Activated CD4-positive, alpha-beta T cell treated with anti-CD3 and anti-CD28 coated beads, Interleukin-10, Interleukin-2, amounts not matched to agents 100 ng/mL and 50 ng/mL, durations not matched to agents 16 hours and 8 hours (primary cell): ENCODE data around the gene GTF2IRD2.
"Not testable (repeated sequence)": the region's sequence is repeated elsewhere in the genome, so short reads cannot be mapped to it uniquely, and the experiment has no call there.

Experiments used
- DNase-seq: peaks from one replicate; pipeline ENCODE4 v3.0.0-alpha.2; 2020

Gene GTF2IRD2

DNA sequence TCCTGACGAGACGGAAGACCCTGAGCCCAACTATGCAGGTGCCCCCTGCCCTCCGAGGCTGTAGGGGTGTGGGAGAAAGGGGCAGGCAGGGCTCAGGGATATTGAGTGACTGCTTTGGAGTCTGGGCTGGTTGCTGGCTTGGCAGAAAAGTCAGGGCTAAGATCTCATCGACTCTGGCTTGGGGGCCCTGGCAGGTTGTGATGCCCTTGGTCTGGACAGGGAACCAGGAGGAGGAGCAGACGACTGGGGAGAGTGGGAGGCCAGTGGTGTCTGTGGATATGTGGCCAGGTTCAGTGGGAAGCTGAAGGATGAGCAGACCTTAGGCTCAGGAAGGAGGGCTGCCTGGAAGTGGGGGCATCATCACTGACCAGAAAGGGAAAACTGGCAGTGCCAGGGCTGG is 67.8 kb downstream of the GTF2IRD2 start:
- DNase-seq: not testable (repeated sequence)

- DNase-seq: not testable (repeated sequence)
Observed at GRCh38 chr7:74781746-74782145, 69.7 kb downstream of the GTF2IRD2 start.

- not testable (repeated sequence) for DNase-seq
Observed at GRCh38 chr7:74779053-74779452, 72.4 kb downstream of the GTF2IRD2 start.

DNA sequence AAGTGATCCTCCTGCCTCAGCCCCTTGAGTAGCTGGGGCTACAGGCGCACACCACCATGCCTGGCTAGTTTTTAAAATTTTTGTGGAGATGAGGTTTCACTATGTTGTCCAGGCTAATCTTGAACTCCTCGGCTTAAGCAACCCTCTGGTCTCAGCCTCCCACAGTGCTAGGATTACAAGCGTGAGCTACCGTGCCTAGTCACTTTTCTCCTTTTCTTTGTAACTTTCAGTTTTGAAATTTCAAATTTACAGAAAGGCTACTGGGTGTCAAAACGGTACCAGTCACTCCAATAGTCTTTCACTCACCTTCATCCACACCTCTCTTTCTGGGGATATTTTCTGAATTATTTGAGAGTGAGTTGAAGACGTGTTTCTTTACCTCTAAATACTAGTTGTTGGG is 76.3 kb downstream of the GTF2IRD2 start:
- not testable (repeated sequence) for DNase-seq

DNA sequence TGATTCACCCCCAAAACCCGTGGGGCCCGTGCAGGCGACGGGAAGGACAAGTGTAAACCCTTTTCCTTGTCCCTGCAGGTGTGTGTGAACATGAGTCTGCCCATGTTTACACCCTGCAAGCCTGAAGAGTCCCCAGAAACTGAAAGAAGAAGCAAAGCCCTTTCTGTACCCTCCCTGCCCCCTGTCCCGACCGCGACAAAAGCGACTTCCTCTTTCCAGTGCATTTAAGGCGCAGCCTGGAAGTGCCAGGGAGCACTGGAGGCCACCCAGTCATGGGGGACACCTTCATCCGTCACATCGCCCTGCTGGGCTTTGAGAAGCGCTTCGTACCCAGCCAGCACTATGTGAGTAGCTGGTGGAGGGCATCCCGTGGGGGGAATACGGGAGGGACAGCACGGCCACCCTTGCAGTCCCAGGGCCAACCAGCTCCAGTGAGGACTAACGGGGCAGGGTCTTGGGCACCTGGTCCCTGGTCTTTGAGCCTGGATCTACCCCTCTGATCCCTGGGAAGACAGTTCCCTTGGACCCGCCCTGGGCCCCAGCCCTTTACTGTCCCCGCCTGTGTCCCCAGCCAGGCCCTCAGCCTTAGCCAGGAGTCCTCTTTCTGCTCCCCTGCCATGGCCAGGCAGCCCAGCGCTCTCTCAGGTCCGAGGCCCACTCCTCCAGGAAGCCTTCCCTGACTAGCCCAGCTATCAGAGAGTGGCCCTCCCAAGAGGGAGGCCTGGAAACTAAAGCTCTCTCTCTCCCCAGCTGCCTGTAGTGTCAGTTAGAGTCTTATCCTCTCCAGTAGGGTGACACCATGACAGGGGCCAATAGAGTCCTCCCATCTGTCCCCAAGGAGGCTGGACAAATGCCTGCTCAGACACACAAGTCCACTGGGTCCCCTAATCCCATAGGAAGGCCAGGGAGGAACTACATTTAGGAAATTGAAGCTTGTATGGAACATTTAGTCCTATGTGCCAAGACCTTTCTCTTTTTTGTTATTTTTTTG is 77.3 kb downstream of the GTF2IRD2 start, which contains the start of gene NCF1:
Gene NCF1 (plus strand): TSS at position 252 of the 991 bp plus-strand sequence. CDS start 21 bp downstream, at position 273.
- not testable (repeated sequence) for DNase-seq

DNA sequence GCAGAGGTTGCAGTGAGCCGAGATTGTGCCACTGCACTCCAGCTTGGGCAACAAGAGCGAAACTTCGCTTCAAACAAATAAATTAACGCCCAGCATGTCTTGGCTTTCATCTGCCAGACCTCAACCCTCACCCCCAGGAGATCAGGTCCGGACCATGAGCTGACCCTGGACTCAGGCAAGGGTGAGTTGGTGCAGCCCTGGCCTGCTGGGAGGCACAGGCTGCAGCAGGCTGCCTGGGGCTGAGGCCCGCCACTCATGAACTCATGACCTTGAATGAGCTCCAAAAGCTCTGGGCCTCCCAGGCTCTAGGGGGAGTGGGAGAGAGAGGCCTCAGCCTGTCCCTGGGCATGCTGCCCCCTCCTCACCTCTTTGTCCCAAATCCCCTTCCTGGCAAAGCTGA is 79.3 kb downstream of the GTF2IRD2 start:
- not testable (repeated sequence) for DNase-seq

DNA sequence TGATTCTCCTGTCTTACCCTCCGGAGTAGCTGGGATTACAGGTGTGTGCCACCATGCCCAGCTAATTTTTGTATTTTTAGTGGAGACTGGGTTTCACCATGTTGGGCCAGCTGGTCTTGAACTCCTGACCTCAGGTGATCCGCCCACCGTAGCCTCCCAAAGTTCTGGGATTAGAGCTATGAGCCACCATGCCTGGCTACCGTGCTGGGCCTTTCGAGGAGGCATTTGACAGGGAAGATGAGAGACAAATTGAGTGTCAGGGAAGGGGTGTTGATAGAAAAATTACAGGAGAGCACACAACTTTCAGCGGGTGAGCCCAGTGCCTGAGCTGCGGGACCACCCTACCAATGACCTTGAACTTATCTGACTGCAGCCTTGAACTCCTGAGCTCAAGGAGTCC is 81.3 kb downstream of the GTF2IRD2 start:
- not testable (repeated sequence) for DNase-seq

DNA sequence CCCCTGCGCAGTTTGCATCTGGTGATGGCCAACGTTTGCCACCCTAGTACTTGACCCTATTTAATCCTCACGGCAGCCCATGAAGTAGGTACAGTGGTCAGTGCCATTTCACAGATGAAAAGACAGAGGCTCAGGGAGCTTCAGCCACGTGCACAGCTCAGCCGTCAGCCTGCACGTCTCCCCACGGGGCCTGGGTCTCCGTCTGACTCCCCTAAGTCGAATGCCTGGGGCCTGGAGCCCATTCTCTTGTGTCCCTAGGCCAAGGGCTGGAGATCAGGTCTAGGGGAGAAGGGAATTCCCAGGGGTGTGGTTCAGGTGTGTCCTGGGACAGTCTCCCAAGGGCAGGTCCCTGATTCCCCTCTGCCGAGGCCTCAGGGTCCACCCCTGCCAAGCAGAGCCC is 84.4 kb downstream of the GTF2IRD2 start:
- DNase-seq: not testable (repeated sequence)

DNA sequence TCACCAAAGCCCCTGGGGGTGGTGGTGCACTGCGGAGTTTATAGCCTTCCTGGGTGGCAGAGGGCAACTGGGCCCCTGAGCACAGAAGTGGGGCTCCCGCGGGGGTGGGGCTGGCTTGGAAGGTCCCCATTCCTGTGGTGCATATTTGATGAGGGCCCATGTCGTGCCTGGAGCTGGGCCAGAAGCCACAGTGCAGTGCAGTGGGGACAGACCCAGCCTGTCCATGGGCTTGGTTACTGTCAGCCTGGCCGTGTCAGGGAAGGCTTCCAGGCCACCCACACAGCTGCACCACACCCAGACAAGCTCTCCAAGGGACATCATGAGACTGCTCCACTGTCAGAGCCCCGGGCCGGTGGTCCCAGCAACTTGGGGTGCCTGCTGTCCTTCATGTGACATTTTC is 84.9 kb downstream of the GTF2IRD2 start:
- not testable (repeated sequence) for DNase-seq

GRCh38 chr7:74765205-74765918 is 86.0 kb downstream of the GTF2IRD2 start:
- DNase-seq: not testable (repeated sequence)

- DNase-seq: not testable (repeated sequence)
Observed at GRCh38 chr7:74758982-74759381, 92.4 kb downstream of the GTF2IRD2 start.

DNA sequence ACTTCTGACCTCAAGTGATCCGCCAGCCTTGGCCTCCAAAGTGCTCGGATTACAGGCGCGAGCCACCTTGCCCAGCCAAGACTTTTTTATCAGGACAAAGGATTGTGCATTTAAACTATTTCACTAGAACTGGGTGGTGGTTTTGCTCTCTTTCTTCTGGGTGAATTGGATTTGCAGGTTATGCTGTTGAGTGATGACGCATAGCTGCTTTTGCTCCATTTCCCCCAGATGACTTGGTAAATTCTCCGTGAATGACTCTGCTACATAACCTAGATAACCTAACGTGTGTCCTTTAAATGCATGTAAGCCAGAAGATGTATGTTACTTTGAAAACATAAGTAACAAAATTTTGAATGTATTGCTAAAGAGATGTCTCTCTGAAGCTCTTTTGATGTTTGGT is 93.1 kb downstream of the GTF2IRD2 start:
- not testable (repeated sequence) for DNase-seq

DNA sequence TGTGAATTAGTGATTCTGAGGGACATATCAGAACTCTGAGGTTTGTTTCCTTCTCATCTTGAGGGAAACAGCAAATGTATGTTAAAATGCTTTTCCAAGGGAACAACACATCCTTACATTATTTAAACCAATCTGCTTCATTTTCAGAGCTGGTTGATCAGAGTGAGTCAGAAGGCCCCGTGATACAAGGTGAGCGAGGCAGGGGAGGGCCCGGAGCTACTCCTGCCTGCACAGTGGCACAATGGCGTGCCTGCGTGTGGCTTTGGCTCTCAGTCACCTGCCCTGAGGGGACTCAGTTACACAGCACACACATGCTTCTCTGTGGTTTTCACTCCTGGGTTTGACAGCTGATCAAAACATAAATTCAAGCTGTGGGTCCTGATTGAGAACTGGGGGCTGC is 94.7 kb downstream of the GTF2IRD2 start:
- DNase-seq: not testable (repeated sequence)

- DNase-seq: not testable (repeated sequence)
Observed at GRCh38 chr7:74753921-74754482, 97.4 kb downstream of the GTF2IRD2 start.
